OCI-LY3 (cell line): Measurements from ENCODE around the gene COL4A1.

Source experiments
- H2AFZ ChIP-seq: fragments of 200-600, 300-600 bp; shearing (Covaris generic); 2 replicates; pipeline ENCODE4 v1.6.0; 2014; ENCODE audit warnings: antibody characterized with exemption, low read depth, low read length
- H3K27ac ChIP-seq: fragments of 200-600, 300-600 bp; sonication (generic); 2 replicates; pipeline ENCODE4 v1.5.1; 2014; ENCODE audit warnings: mild to moderate bottlenecking, low read length, moderate library complexity, mixed read lengths
- H3K27me3 ChIP-seq: fragments of 200-600, 300-600 bp; sonication (generic); 2 replicates; pipeline ENCODE4 v1.6.1; 2014; ENCODE audit warnings: low read depth, low read length, mixed read lengths
- H3K36me3 ChIP-seq: fragments of 200-600, 300-600 bp; sonication (generic); replicated peaks from 2 replicates; pipeline ENCODE3; 2014; ENCODE audit warnings: low read depth, low read length, mixed read lengths
- H3K4me1 ChIP-seq: fragments of 300-600, 200-600 bp; sonication (generic); 2 replicates; pipeline ENCODE4 v1.6.1; 2014; ENCODE audit warnings: low read length, mixed read lengths
- H3K4me2 ChIP-seq: fragments of 200-600, 300-600 bp; sonication (generic); 2 replicates; pipeline ENCODE4 v1.6.1; 2014; ENCODE audit warnings: low read length, mixed read lengths
- H3K4me3 ChIP-seq: fragments of 300-600, 200-600 bp; sonication (generic); 2 replicates; pipeline ENCODE4 v1.5.1; 2014; ENCODE audit warnings: antibody characterized with exemption, mild to moderate bottlenecking, low read length, moderate library complexity
- H3K79me2 ChIP-seq: fragments of 300-600, 200-600 bp; shearing (Covaris generic); 2 replicates; pipeline ENCODE4 v1.6.1; 2014; ENCODE audit warnings: mild to moderate bottlenecking, low read length, mixed read lengths
- H3K9ac ChIP-seq: fragments of 300-600, 200-600 bp; shearing (Covaris generic); 2 replicates; pipeline ENCODE4 v1.6.0; 2014; ENCODE audit warnings: mild to moderate bottlenecking, low read length, moderate library complexity
- H3K9me3 ChIP-seq: fragments of 200-600, 300-600 bp; shearing (Covaris generic); 2 replicates; pipeline ENCODE4 v1.6.1; 2014; ENCODE audit warnings: low read length, mixed read lengths; ENCODE audit not compliant: insufficient read depth
- H4K20me1 ChIP-seq: fragments of 200-600, 300-600 bp; sonication (generic); 2 replicates; pipeline ENCODE4 v1.6.1; 2016; ENCODE audit warnings: low read length, mixed read lengths; ENCODE audit not compliant: insufficient read depth
- EZH2phosphoT487 ChIP-seq: fragments of 200-600 bp; shearing (Covaris generic); IDR thresholded peaks from 2 replicates; pipeline ENCODE4 v1.6.1; 2018; ENCODE audit warnings: antibody characterized with exemption, mixed run types, low read depth
- TF ChIP-seq, protein P1 (sequence below): fragments of 200-600, 300-600 bp; sonication (generic); IDR thresholded peaks from 2 replicates; pipeline ENCODE4 v1.5.1; 2014; ENCODE audit warnings: antibody characterized with exemption, low read length, low read depth

COL4A1 gene

DNA sequence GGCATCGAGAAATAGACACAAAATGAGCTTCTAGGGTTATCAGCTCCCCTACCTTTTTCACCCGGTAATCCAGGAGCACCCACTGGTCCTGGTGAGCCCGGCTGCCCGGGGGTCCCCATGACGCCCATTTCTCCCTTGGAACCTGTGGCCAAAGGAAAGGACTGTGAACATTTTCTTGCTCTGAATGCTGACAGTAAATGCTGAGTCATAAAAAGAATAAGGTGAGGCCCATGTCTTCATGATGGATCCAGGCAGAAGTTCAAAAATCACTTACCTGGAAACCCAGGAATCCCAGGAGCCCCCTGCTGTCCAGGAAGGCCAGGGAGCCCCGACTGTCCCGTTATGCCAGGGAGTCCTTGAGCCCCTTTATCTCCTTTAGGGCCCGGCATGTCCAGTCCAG, 129.2 kb downstream of the COL4A1 start:
- no peaks in the 10 kb centered on the region for H3K36me3 ChIP-seq
- H3K9ac ChIP-seq = no peak overlapping the region
- no peaks in the 10 kb centered on the region for H4K20me1 ChIP-seq

DNA sequence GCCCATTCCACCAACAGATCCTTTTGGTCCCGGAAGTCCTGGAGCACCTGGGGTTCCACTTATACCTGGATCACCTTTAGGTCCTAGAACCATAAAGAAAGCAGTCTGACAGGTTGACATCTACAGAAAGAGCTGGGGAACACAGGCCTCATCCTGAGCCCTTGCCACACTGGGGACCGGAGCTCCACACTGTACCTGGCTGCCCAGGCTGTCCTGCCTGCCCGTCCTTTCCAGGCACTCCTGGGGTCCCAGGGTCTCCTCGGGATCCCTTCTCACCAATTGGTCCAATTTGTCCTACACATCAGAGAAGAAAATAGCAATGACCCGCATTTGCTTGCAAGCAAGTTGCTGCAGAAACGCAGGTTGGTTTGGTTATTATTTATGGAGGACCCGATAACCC, 130.5 kb downstream of the COL4A1 start:
- H2AFZ ChIP-seq = no peak overlapping the region

More for the DNA sequence above, 129.2 kb downstream of the COL4A1 start:
- Histone ChIP-seq H2AFZ (no peak overlapping the region), H3K9me3 (0 out of 2 replicates have a peak, but pooled peaks cover 4% of the 10 kb centered on the region), H3K4me1 (no peaks in the 10 kb centered on the region), H3K27me3 (peaks cover 4% of the 10 kb centered on the region; the same call in 1 of the 2 replicates), H3K4me2 (no peak overlapping the region), H3K79me2 (no peaks in the 10 kb centered on the region), H3K4me3 (no peak overlapping the region), H3K27ac (no peak overlapping the region)
- TF ChIP-seq, protein P1, sequence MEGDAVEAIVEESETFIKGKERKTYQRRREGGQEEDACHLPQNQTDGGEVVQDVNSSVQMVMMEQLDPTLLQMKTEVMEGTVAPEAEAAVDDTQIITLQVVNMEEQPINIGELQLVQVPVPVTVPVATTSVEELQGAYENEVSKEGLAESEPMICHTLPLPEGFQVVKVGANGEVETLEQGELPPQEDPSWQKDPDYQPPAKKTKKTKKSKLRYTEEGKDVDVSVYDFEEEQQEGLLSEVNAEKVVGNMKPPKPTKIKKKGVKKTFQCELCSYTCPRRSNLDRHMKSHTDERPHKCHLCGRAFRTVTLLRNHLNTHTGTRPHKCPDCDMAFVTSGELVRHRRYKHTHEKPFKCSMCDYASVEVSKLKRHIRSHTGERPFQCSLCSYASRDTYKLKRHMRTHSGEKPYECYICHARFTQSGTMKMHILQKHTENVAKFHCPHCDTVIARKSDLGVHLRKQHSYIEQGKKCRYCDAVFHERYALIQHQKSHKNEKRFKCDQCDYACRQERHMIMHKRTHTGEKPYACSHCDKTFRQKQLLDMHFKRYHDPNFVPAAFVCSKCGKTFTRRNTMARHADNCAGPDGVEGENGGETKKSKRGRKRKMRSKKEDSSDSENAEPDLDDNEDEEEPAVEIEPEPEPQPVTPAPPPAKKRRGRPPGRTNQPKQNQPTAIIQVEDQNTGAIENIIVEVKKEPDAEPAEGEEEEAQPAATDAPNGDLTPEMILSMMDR = no peak
- TF ChIP-seq EZH2phosphoT487 = no peak

DNA sequence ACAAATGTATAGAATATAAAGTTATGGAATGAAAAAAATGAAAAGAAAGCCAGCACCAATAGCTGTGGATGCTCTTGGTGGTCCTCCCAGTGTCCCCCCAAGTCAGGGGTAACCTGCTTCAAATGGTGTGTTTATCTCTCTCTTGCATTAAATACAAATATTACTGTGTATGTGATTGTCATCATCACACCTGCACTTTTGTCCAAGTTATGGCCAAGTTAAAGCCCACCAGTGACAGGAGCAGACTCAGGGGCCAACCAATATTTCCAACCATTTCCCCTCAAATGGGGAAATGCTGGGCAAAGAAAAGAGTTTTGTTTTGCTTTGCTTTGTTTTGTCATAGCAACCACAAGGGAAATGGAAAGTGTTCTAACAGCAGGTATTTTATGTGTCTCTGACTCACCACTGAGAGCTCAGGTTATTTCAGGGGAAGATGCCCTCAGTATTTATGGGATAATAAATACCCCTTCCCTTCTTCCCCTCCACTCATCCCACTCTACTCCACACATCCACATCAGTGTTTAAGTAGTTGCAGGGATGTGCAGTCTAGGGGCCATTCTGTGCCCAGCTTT, 133.6 kb downstream of the COL4A1 start:
- Histone ChIP-seq H3K9me3 (0 out of 2 replicates have a peak, but pooled peaks cover 4% of the 10 kb centered on the region), H3K27ac (no peak overlapping the region), H3K36me3 (no peaks in the 10 kb centered on the region), H3K27me3 (peaks cover 17% of the 10 kb centered on the region; the same call in 1 of the 2 replicates), H3K79me2 (no peaks in the 10 kb centered on the region), H3K4me3 (no peak overlapping the region), H4K20me1 (no peaks in the 10 kb centered on the region), H3K4me2 (no peak overlapping the region), H3K4me1 (no peaks in the 10 kb centered on the region), H2AFZ (no peak overlapping the region), H3K9ac (no peak overlapping the region)
- no peak for TF ChIP-seq EZH2phosphoT487
- TF ChIP-seq, protein P1 = no peak

More for the DNA sequence above, 130.5 kb downstream of the COL4A1 start:
- peaks cover 13% of the 10 kb centered on the region; the same call in 1 of the 2 replicates for H3K27me3 ChIP-seq
- no peaks in the 10 kb centered on the region for H3K36me3 ChIP-seq
- H3K4me1 ChIP-seq = no peaks in the 10 kb centered on the region
- no peak overlapping the region for H3K27ac ChIP-seq
- 0 out of 2 replicates have a peak, but pooled peaks cover 4% of the 10 kb centered on the region for H3K9me3 ChIP-seq
- no peak overlapping the region for H3K9ac ChIP-seq
- H3K4me3 ChIP-seq = no peak overlapping the region
- no peaks in the 10 kb centered on the region for H3K79me2 ChIP-seq
- no peak for TF ChIP-seq EZH2phosphoT487
- TF ChIP-seq, protein P1 = no peak
- H3K4me2 ChIP-seq = no peak overlapping the region
- H4K20me1 ChIP-seq = no peaks in the 10 kb centered on the region

DNA sequence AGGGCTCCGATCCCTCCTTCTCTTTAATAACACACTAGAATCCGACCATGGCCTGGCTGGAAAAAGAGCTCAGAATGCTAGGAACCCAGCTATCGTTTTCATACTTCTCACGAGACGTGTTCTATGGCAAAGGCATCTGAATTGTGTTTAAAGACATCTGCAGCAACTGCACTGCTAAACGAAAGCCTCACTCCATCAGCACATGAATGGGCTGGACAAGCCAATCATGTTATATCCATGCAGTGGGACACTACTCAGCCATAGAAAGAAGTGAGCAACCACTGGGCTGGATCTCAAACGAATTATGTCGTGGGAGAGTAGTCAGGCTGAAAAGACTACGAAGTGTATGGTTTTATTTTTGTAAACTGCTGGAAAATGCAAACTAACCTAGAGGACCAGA, 136.1 kb downstream of the COL4A1 start:
- no peaks in the 10 kb centered on the region for H3K36me3 ChIP-seq

More for the DNA sequence above, 136.1 kb downstream of the COL4A1 start:
- H3K9ac ChIP-seq = no peak overlapping the region
- 0 out of 2 replicates have a peak, but pooled peaks cover 4% of the 10 kb centered on the region for H3K9me3 ChIP-seq
- H3K79me2 ChIP-seq = no peaks in the 10 kb centered on the region
- no peak for TF ChIP-seq EZH2phosphoT487
- TF ChIP-seq, protein P1 = no peak
- no peaks in the 10 kb centered on the region for H4K20me1 ChIP-seq
- no peaks in the 10 kb centered on the region for H3K4me1 ChIP-seq
- no peak overlapping the region for H3K4me3 ChIP-seq
- no peak overlapping the region for H3K4me2 ChIP-seq
- no peak overlapping the region for H2AFZ ChIP-seq
- no peak overlapping the region for H3K27ac ChIP-seq
- H3K27me3 ChIP-seq = peaks cover 21% of the 10 kb centered on the region; the same call in 1 of the 2 replicates
